Left lung (tissue), 10 donors: ENCODE data around the gene TOX2. TPM values are rescaled to one million over a fixed set of nuclear protein-coding genes. Genes with fewer than 3 reads are reported as not detected.
A peak's percentile ranks its signal among the peaks of the same experiment; 100 is the strongest.

Source experiments
- ATAC-seq: fragments of 200-7000 bp; cut with Tn5 transposase; one replicate; pipeline ENCODE4 v1.9.1; 2020; ENCODE audit warnings: moderate library complexity
- DNase-seq, 4 donors: peaks; one replicate each; pipeline ENCODE4 v3.0.0-alpha.2; 2013 to 2020
- H3K27ac ChIP-seq, 2 donors: fragments of 200-600 bp; sonication (generic) in 1 of 2; one replicate each; pipeline versions ENCODE4 v1.5.0 to v1.8.0; 2020 to 2021
- H3K27me3 ChIP-seq, 2 donors: fragments of 200-600 bp; sonication (generic) in 1 of 2; one replicate each; pipeline versions ENCODE4 v1.5.0 to v1.8.0; 2020 to 2021
- H3K36me3 ChIP-seq, 2 donors: fragments of 200-600 bp; sonication (generic) in 1 of 2; one replicate each; pipeline versions ENCODE4 v1.5.0 to v1.8.0; 2020 to 2021
- H3K4me1 ChIP-seq, 2 donors: fragments of 200-600 bp; one replicate each; pipeline ENCODE4 v1.8.0; 2021
- H3K4me3 ChIP-seq, 2 donors: fragments of 200-600 bp; sonication (generic) in 1 of 2; one replicate each; pipeline versions ENCODE4 v1.5.0 to v1.8.0; 2020 to 2021; ENCODE audit warnings: mild to moderate bottlenecking in 1 of 2
- H3K9me3 ChIP-seq, 2 donors: fragments of 200-600 bp; sonication (generic) in 1 of 2; one replicate each; pipeline versions ENCODE4 v1.5.0 to v1.8.0; 2020 to 2021
- CTCF ChIP-seq, 2 donors: fragments of 200-600 bp; sonication (generic) in 1 of 2; IDR thresholded peaks; one replicate each; pipeline versions ENCODE4 v1.5.0 to v1.8.0; 2021; ENCODE audit warnings: antibody characterized with exemption in 2 of 2
- intact Hi-C, 2 donors: fragments of 100-400 bp; cut with DNase I; formaldehyde crosslinking; loops; one replicate each; pipeline versions ENCODE4 v1.11.2 to v1.14.2; 2022
- polyA plus RNA-seq, 6 donors: library from polyadenylated mRNA; unstranded; fragments of 120-200 nt; gene quantifications; one replicate each; pipeline ENCODE4 v1.2.1, GENCODE V29; 2013; ENCODE audit not compliant: insufficient read length in 6 of 6
- total RNA-seq, 2 donors: library from RNA; stranded (reverse); fragmentation: NEBNext Ultra II Directional; extraction: Animal tissue kit (Norgen Biotek cat#: 25700); gene quantifications; one replicate each; pipeline ENCODE4 v1.2.1, GENCODE V29; 2021
- donor health status: DM: no; HTN: yes; CAD: no.
- donor health status: DM: no; HTN: no; CAD: no.

TOX2 gene
- total and polyA plus RNA-seq, 8 donors = 14.5 to 61.1 (median 41.3) TPM

DNA sequence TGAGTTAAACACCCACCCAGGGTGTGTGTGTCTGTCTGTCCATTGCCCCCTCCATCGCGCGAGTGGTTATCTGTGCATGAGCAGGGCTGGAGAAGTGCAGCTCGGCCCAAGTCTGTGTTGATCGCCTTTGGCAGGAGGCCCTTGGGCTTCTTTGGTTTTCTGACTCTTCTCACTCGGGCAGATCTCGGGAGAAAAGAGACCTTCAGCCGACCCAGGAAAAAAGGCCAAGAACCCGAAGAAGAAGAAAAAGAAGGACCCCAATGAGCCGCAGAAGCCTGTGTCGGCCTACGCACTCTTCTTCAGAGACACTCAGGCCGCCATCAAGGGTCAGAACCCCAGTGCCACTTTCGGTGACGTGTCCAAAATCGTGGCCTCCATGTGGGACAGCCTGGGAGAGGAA, 139.5 kb downstream of the TOX2 start:
- Histone ChIP-seq H3K4me3 (no peak overlapping the region), H3K9me3 (peaks cover 0 to 8% of the 10 kb centered on the region in 2 donors), H3K27me3 (no peaks in the 10 kb centered on the region), H3K36me3 (peaks cover 0 to 38% of the 10 kb centered on the region in 2 donors), H3K4me1 (no peaks in the 10 kb centered on the region), H3K27ac (no peak overlapping the region)
- no peak for TF ChIP-seq CTCF (IDR thresholded peaks at IDR 0.05)
- DNase-seq (no peak), ATAC-seq (no peak)
- intact Hi-C loops = no loop called here

DNA sequence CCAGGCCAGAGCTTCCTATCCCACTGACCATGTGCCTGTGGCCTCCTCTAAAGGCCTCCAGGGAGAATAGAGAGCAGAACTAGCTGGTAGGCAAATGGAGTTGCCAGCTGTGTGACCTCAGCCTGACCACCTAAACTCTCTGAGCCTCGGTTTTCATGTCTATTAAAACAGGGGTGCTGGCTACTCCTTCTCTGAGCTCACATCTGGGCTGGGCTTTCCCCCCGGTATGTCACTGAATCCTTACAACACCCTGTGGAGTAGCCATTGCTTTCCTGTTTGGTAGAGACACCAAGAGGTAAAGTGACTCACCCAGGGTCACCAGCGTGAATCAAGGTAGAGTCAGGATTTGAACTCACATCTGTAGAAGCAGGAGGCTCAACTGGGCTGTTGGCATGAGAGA, 140.2 kb downstream of the TOX2 start:
- no peak overlapping the region for H3K4me3 ChIP-seq
- no peaks in the 10 kb centered on the region for H3K4me1 ChIP-seq

DNA sequence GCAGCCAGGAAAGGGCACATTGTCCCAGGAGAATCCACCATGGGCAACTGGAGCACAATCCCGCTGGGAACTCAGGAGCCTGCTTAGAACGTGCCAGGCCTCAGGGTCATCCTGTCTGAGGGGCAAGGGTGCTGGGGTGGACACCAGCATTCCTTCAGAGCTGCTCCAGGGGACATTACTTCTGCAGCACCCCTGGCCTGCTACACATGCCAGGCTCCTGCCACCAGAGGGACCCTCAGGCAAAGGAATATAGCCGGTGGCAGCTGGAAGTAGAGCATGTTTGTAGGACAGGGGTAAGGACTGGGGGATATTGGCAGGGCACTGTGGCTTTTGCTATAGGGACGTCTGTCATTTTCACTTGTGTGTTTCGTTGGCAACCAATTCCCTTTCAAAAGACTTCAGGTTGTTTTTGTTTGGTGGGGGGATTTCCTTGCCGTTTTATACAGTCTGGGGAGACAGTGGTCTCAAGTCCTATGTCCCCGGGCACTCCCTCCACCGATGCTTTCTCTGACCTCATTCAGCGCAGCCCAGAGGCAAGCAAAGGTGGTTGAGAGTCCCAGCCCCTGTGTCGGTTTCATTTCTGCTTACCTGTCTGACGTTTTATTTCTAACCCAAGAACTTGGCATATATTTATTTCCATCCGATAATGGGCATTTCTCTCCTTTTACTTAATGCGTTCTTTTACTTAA, 141.5 kb downstream of the TOX2 start:
- TF ChIP-seq CTCF (IDR thresholded peaks at IDR 0.05) = peak in 1 of 2 donors; percentile 43
- no peaks in the 10 kb centered on the region for H3K27me3 ChIP-seq
- H3K9me3 ChIP-seq = peaks cover 0 to 8% of the 10 kb centered on the region in 2 donors
- peak in 2 of 4 donors; percentile 13 to 72 for DNase-seq
- no peak overlapping the region for H3K4me3 ChIP-seq
- no peaks in the 10 kb centered on the region for H3K4me1 ChIP-seq
- intact Hi-C loops = no loop called here
- no peak overlapping the region for H3K27ac ChIP-seq
- ATAC-seq = peak; percentile 34
- H3K36me3 ChIP-seq = peaks cover 0 to 33% of the 10 kb centered on the region in 2 donors

More for the DNA sequence above, 140.2 kb downstream of the TOX2 start:
- DNase-seq (no peak), ATAC-seq (no peak)
- H3K36me3 ChIP-seq = peaks cover 0 to 38% of the 10 kb centered on the region in 2 donors
- no peak for TF ChIP-seq CTCF (IDR thresholded peaks at IDR 0.05)
- H3K9me3 ChIP-seq = peaks cover 0 to 8% of the 10 kb centered on the region in 2 donors
- intact Hi-C loops = no loop called here
- H3K27ac ChIP-seq = no peak overlapping the region
- H3K27me3 ChIP-seq = no peaks in the 10 kb centered on the region

DNA sequence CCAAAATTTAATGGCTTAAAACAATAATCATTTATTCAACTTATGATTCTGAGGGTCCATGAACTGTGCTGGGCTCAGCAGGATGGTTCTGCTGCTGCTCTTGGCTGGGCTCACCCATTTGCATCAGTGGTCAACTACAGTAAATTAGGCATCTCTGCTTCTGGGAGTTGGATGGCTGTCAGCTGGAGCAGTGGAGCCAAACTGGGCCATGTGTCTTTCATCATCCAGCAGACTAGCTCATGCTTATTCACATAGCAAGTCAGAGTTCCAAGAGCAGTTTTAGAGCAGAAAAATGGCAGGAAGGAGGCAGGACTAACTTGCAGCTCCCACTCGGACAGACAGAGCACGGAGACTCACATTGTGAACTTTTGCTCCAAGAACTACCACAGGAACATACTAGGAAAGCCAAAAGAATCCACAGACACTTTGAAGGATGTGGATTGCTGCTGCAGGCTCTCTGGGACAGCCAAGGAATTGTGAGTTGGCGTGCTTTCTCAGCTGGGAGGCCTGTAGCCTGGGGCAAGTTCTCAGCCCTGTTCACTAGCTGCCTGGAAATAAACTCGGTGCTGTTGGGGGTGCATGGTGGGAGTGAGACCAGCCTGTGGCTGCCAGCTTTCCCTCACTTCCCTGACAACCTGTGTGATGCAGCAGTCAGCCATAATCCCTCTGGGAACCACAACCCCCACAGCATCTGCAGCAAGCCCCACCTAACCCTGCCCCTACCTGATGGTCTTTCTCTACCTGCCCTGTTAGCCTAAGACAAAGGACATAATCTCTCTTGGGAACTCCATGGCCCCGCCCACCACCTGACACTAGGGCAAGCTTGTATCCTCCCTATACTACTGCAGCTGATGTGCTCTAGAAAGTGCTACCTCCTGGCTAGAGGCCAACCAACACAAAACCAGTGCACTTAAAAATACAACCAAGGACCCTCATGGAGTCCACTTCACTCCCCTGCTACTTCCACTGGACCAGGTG, 143.3 kb downstream of the TOX2 start:
- Histone ChIP-seq H3K4me1 (no peaks in the 10 kb centered on the region), H3K27ac (no peak overlapping the region), H3K9me3 (peaks cover 0 to 8% of the 10 kb centered on the region in 2 donors), H3K27me3 (no peaks in the 10 kb centered on the region), H3K4me3 (no peak overlapping the region), H3K36me3 (peaks cover 0 to 29% of the 10 kb centered on the region in 2 donors)
- intact Hi-C loops = no loop called here
- ATAC-seq (no peak), DNase-seq (no peak)
- TF ChIP-seq CTCF (IDR thresholded peaks at IDR 0.05) = no peak
